OCI-LY1 (cell line): ENCODE measurements around the gene TTLL10.

Experiments used
- H2AFZ ChIP-seq: fragments of 200-600 bp; sonication (generic), shearing (Covaris generic); 2 replicates; pipeline ENCODE4 v1.6.0; 2014; ENCODE audit warnings: antibody characterized with exemption, mild to moderate bottlenecking, low read length
- H3F3A ChIP-seq: fragments of 200-600 bp; sonication (generic), shearing (Covaris generic); 2 replicates; pipeline ENCODE4 v1.6.0; 2014; ENCODE audit warnings: mild to moderate bottlenecking, antibody characterized with exemption, low read length, moderate library complexity; ENCODE audit not compliant: insufficient read depth
- H3K27ac ChIP-seq: fragments of 200-600 bp; sonication (generic); 2 replicates; pipeline ENCODE4 v1.5.1; 2014; ENCODE audit warnings: low read length, mixed run types, mild to moderate bottlenecking, low read depth; ENCODE audit not compliant: poor library complexity, severe bottlenecking
- H3K27me3 ChIP-seq: fragments of 200-600 bp; sonication (generic); 2 replicates; pipeline ENCODE4 v1.6.0; 2014; ENCODE audit warnings: antibody characterized with exemption, mild to moderate bottlenecking, low read length, moderate library complexity; ENCODE audit not compliant: insufficient read depth
- H3K36me3 ChIP-seq: fragments of 200-600 bp; sonication (generic); 2 replicates; pipeline ENCODE4 v1.6.1; 2014; ENCODE audit warnings: mild to moderate bottlenecking, antibody characterized with exemption, low read length, moderate library complexity, mixed read lengths; ENCODE audit not compliant: insufficient read depth
- H3K4me1 ChIP-seq: fragments of 200-600 bp; sonication (generic); 2 replicates; pipeline ENCODE4 v1.5.1; 2014; ENCODE audit warnings: mild to moderate bottlenecking, low read length, moderate library complexity; ENCODE audit not compliant: insufficient read depth, severe bottlenecking
- H3K4me2 ChIP-seq: fragments of 200-600 bp; sonication (generic), shearing (Covaris generic); 2 replicates; pipeline ENCODE4 v1.6.1; 2014; ENCODE audit warnings: low read length
- H3K4me3 ChIP-seq: fragments of 200-600 bp; sonication (generic); 2 replicates; pipeline ENCODE4 v1.5.1; 2014; ENCODE audit warnings: low read length, low read depth, mild to moderate bottlenecking, mixed read lengths; ENCODE audit not compliant: poor library complexity, severe bottlenecking
- H3K79me2 ChIP-seq: fragments of 200-600 bp; shearing (Covaris generic); 2 replicates; pipeline ENCODE4 v1.6.1; 2016; ENCODE audit warnings: mixed run types, low read length, mixed read lengths; ENCODE audit not compliant: insufficient read depth
- H3K9ac ChIP-seq: fragments of 200-600 bp; sonication (generic), shearing (Covaris generic); 2 replicates; pipeline ENCODE4 v1.6.1; 2014; ENCODE audit warnings: mild to moderate bottlenecking, low read length, mixed read lengths
- H3K9me2 ChIP-seq: fragments of 200-600 bp; sonication (generic), shearing (Covaris generic); 2 replicates; pipeline ENCODE4 v1.6.1; 2014; ENCODE audit warnings: low read depth, mild to moderate bottlenecking, low read length, mixed read lengths
- H3K9me3 ChIP-seq: fragments of 200-600 bp; shearing (Covaris generic); 2 replicates; pipeline ENCODE4 v1.6.1; 2014; ENCODE audit warnings: low read length, mixed read lengths
- H4K20me1 ChIP-seq: fragments of 200-600 bp; sonication (generic), shearing (Covaris generic); 2 replicates; pipeline ENCODE4 v1.6.0; 2016; ENCODE audit warnings: mild to moderate bottlenecking, low read length; ENCODE audit not compliant: insufficient read depth
- CTCF ChIP-seq: fragments of 200-600 bp; sonication (generic), shearing (Covaris generic); IDR thresholded peaks from 2 replicates; pipeline ENCODE4 v1.5.1; 2017; ENCODE audit warnings: mild to moderate bottlenecking, antibody characterized with exemption, low read length, moderate library complexity, mixed read lengths
- EZH2 ChIP-seq: fragments of 200-600 bp; sonication (generic), shearing (Covaris generic); IDR thresholded peaks from 2 replicates; pipeline ENCODE4 v1.8.0; 2017; ENCODE audit warnings: borderline replicate concordance, mixed run types, mild to moderate bottlenecking, antibody characterized with exemption, low read length, moderate library complexity, mixed read lengths

TTLL10 gene

GRCh38 chr1:1168451-1169411, 4.9 kb upstream of the TTLL10 start:
- Histone ChIP-seq H3K4me3 (no peak overlapping the region), H3K4me1 (no peaks in the 10 kb centered on the region), H3F3A (no peaks in the 10 kb centered on the region), H3K9me3 (no peaks in the 10 kb centered on the region), H3K9ac (no peak overlapping the region), H3K36me3 (no peaks in the 10 kb centered on the region), H3K27ac (no peak overlapping the region), H3K4me2 (no peak overlapping the region), H3K27me3 (peaks cover 5% of the 10 kb centered on the region), H2AFZ (no peak overlapping the region), H3K79me2 (no peaks in the 10 kb centered on the region), H4K20me1 (no peaks in the 10 kb centered on the region), H3K9me2 (no peaks in the 10 kb centered on the region)
- TF ChIP-seq EZH2 (no peak), CTCF (no peak)

- H3K36me3 ChIP-seq, result no peaks in the 10 kb centered on the region
- no peak overlapping the region for H2AFZ ChIP-seq
- peaks cover 2% of the 10 kb centered on the region for H3K27me3 ChIP-seq
- H3K4me1 ChIP-seq, result no peaks in the 10 kb centered on the region
- no peak overlapping the region for H3K9ac ChIP-seq
- no peaks in the 10 kb centered on the region for H3K9me2 ChIP-seq
- no peak overlapping the region for H3K4me2 ChIP-seq
- H4K20me1 ChIP-seq, result no peaks in the 10 kb centered on the region
- H3K79me2 ChIP-seq, result no peaks in the 10 kb centered on the region
- no peaks in the 10 kb centered on the region for H3F3A ChIP-seq
- TF ChIP-seq CTCF (no peak), EZH2 (no peak)
- no peaks in the 10 kb centered on the region for H3K9me3 ChIP-seq
- H3K4me3 ChIP-seq, result no peak overlapping the region
- H3K27ac ChIP-seq, result no peak overlapping the region
These were observed 4.1 kb upstream of the TTLL10 start for GRCh38 chr1:1169429-1170214.

GRCh38 chr1:1170215-1171091, 3.2 kb upstream of the TTLL10 start:
- no peak overlapping the region for H3K4me2 ChIP-seq
- H3K27me3 ChIP-seq, result no peaks in the 10 kb centered on the region; the same call in 1 of the 2 replicates
- TF ChIP-seq CTCF (no peak), EZH2 (no peak)

More at GRCh38 chr1:1170215-1171091, 3.2 kb upstream of the TTLL10 start:
- Histone ChIP-seq H3K27ac (no peak overlapping the region), H2AFZ (no peak overlapping the region), H3K36me3 (no peaks in the 10 kb centered on the region), H3K9me2 (no peaks in the 10 kb centered on the region), H3K79me2 (no peaks in the 10 kb centered on the region), H4K20me1 (no peaks in the 10 kb centered on the region), H3K9ac (no peak overlapping the region), H3K4me3 (no peak overlapping the region), H3K9me3 (no peaks in the 10 kb centered on the region), H3F3A (no peaks in the 10 kb centered on the region), H3K4me1 (no peaks in the 10 kb centered on the region)
